ENCODE results near the gene RAB40AL.
A peak's percentile ranks its signal among the peaks of the same experiment; 100 is the strongest.
"Not testable (repeated sequence)": the region's sequence is repeated elsewhere in the genome, so short reads cannot be mapped to it uniquely, and the experiment has no call there.

The RAB40AL gene

DNA sequence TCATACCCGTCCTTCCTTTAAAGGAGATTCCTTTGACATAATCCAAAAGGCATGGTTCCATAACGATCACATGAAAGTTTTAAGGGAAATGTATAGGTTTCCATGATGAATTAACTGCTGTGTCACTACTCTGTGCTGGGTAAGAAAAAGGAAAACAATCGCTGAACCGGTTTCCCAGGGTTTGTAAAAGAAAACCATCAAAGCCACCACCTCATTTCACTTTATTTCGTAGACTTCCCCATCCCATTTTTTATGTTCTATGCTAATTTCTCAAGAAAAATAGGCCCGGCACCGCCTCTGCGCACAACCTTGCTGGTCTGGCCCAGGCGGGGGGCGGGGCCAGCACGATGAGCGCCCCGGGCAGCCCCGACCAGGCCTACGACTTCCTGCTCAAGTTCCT, at the start of gene RAB40AL:
Gene RAB40AL (plus strand): TSS at position 301 of the 400 bp plus-strand sequence. CDS start 47 bp downstream, at position 348.
- DNase-seq = not testable (repeated sequence)

GRCh38 chrX:102887687-102888086, 49.4 kb upstream of the RAB40AL start:
- no peak for DNase-seq

GRCh38 chrX:102892103-102892502, 45.0 kb upstream of the RAB40AL start:
- no peak for DNase-seq

GRCh38 chrX:102899940-102900916, 36.8 kb upstream of the RAB40AL start:
- peak; percentile 87 to 88 for DNase-seq

- no peak for DNase-seq
Measured at GRCh38 chrX:102902355-102902754, 34.7 kb upstream of the RAB40AL start.

DNA sequence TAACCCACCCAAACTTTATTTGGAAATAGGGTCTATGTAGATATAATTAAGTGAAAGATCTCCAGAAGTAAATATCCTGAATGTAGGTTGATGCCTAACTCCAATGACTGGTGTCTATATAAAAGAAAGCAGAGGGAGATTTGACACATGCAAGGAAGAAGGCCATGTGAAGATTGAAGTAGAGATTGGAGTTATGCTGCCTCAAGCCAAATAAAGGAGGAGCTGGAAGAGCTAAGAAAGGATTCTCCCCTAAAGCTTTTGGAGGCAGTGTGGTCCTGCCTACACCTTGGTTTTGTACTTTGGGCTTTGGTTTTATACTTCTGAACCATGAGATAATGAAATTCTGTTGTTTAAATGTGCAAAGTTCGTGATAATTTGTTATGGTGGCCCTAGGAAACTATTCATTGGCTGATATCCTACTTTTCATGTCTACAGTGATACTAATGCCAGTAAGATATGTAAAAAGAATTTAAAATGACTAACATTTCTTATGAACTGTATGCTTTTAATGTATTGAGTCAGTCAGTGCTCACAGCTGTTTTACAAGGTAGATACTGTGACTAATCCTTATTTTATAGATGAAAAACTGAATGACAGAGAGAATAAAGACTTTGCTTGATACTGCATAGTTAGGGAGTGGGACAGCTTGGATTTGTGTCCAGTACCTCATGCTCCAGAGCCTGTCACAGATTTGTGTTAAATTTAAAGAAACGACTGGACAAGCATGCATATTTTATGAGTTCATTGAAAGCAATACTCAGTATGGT, 5.9 kb upstream of the RAB40AL start:
- no peak for DNase-seq

DNA sequence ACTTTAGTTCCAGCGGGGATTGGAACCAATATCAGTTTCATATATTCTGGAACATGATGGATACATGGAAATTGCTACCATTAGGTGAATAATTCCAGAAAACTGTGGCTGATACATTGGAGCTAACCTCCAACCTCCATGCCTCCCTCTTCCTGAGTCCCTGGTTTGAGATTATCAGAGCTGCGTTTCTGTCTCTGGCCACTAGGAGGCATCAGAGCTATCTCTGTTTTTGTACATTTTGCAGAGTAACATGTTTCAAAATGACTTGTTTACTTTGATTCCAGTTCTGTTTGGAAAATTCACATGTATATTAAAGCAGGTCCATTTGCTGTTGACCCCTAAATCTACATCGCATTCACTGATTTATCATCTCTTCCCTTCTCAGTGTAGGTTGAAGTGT, 2.4 kb upstream of the RAB40AL start:
- peak; percentile 59 to 60 for DNase-seq

DNA sequence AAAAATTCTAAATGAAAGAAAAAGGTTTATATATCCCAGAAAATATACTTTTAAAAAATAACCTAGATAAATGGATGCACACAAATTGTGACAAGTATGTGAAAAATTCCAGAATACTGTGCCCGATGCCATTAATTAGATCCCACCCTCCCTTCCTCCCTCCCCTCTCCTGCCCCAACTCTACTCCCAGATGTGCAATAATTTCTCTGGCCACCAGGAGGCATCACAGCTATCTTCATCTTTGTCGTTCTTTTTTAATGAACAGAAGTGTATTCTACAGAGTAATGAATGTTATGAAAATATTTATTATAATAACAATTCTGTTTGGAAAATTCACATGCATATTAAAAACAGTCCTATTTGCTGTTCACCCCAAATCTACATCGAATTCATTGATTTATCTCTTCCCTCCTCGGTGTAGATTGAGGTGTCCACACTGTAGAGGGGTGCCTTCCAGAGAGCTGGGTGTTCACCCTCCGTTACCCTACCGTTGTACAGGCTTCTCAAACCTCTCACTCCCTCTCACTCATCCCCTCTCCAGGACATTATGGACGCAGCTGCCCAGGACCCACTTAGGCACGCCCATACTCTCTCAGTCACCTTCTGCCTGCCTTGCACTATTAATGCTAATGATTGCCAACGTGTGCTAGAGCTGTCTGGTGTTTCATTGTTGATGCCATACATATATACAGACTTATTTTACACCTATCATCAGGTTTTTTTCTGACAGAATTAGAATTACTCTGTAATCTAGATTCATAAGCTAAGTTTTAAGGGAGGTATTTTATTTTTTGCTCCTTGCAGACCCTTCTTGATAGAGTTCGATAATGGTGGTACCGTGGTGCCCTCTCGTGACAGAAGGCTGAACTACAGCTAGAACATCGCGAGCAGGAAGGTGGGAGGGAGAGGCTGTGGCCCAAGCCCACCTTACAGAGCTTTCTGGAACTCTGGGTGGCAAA, 14.1 kb downstream of the RAB40AL start:
- peak; percentile 79 to 82 for DNase-seq

DNA sequence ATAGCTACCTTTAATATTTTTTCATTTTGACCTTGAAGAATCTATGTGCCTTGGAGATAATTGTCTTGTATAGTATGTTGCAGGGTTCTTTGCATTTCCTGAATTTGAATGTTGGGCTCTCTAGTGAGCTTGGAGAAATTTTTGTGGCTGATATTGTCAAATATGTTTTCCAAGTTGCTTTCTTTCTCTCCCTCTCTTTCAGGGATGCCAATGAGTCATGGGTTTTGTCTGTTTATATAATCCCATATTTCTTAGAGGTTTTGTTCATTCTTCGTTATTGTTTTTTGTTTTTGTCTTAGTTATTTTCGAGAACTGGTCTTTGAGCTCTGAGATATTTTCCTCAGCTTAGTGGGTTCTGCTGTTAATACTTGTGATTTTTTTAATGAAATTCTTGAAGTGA, 20.7 kb downstream of the RAB40AL start:
- DNase-seq = no peak

DNA sequence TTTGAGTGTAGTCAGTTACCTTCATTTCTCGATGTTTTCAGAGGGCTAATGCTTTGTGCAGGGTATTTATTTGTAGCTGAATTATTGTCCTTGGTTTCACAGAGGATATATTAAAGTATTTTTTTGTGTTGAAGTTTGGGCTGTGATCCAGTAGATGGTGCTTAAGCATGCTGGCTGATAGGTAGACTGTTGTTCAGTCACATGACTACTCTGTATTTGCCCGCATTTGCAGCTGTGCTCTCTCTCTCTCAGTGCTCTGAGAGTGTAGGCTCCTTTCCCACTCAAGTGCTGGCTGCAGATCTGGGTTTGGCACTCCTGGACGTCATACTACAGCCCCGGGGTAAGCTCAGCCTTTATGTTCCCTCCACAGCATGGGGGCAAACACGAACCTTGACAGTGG, 21.7 kb downstream of the RAB40AL start:
- no peak for DNase-seq

DNA sequence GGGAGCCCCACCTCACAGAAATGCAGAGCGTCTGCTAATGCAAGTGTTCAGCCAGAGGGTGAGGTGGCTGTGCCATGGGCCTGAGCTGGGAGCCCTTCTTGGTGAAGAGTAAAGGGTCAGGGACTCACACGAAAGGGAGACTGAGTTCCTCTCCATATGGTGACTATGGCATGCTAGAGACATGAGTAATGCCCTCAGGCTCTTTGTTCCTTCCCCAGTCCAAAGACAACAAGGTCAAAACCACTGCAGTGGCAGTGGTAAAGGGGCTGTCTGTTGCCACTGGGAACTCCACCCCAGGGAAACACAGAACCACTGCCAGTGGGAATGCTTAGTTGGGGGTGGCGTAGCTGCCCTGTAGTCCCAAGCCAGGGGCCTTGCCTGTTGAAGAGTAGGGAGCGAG, 22.4 kb downstream of the RAB40AL start:
- DNase-seq = no peak

DNA sequence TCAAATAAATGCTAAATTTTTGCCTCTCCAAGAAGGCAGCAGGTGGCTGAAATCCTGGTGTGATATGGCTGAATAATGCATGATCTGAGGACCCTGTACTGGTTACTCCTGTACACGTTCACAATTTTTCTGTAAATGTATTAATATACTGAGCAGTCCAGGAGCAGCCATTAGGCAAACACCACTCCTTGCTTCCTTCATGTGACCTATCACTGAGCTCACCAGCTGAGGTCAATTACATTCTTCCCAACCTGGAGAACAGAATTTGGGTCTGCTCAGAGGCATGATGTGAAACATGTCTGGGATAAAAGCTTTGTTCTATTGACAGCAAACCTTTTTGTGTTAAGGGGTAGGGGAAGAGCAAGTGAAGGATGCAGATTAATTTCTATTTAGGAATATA, 26.9 kb downstream of the RAB40AL start:
- DNase-seq = no peak

- no peak for DNase-seq
Measured at GRCh38 chrX:102964940-102965339, 27.9 kb downstream of the RAB40AL start.

DNA sequence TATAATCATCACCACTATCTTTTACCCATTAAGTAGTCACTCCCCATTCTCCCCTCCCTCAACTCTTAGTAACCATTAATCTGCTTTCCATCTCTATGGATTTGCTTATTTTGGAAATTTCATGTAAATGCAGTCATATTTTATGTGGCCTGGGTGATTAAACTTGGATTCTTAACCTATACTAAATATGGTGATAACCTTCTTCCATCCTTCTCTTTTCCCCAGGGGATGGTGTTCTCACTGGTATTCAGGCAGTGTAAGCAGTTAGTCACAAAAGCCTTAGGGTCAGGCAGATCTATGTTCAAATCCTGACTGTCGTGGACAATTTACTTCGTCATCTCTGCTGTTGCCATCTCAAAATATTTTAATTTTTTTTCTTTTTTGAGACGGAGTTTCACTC, 29.6 kb downstream of the RAB40AL start:
- DNase-seq = no peak

- DNase-seq = no peak
Measured at GRCh38 chrX:102968216-102968615, 31.1 kb downstream of the RAB40AL start.

DNA sequence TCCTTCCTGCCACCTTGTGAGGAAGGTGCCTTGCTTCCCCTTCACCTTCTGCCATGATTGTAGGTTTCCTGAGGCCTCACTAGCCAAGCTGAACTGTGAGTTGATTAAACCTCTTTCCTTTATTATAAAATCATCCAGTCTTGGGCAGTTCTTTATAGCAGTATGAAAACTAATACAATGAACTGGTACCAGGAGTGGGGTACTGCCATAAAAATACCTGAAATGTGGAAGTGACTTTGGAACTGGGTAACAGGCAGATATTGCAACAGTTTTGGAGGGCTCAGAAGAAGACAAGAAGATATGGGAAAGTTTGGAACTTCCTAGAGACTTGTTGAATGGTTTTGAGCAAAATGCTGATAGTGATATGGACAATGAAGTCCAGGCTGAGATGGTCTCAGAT, 34.5 kb downstream of the RAB40AL start:
- not testable (repeated sequence) for DNase-seq

- no peak for DNase-seq
Measured at GRCh38 chrX:102975016-102975415, 37.9 kb downstream of the RAB40AL start.

- DNase-seq = no peak
Measured at GRCh38 chrX:102976286-102976685, 39.2 kb downstream of the RAB40AL start.

DNA sequence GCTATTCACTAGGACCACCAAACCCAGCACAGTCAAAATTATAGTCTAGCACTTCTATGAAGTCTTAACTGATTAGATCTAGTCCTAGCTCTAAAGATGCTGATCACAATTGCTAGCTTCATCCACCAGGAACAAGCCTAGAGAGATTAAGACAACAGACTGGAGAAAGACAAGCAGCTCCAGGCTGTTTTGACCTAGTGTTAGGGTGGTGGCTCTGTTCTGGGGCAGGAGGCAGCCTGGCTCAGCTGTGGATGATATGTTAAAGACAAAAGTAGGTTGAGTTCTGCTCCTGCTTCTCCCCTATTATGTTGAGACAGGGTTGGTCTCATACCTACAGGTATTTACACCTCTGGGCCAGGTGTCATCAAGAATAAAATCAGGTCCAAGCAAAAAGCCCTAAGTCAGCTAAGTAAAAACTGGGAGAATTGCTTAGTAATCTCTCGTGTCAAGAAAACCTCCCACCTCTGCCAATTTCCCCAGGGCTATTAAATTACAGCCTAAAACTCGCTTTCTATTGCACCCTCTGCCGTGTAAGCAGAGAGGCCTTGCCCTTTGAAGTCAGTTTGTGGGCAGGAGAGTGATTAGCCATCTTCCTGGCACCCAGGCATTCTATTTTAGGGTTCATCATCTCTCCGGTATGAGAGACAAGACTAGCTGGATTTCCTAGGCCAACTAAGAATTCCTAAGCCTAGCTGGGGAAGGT, 39.9 kb downstream of the RAB40AL start:
- DNase-seq = no peak

- DNase-seq = no peak
Measured at GRCh38 chrX:102978594-102978993, 41.5 kb downstream of the RAB40AL start.

DNA sequence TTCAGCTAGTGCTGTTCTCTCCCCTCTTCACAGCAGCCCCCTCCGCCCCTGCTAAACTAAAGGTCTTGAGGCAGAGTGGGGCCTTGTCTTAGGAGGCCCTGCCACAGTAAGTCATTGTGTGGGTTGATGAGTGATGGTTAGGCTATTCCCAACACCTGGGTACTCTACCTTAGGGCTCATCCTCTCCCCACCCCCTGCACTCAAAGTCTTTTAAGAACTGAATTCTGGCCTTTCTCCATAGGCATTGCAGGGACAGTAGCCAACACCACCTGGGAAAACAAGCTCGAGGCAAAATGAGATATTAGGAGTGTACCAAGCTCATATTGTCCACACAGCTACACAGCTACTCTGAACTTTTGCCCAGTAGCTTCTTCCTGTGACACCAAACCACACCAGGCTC, 42.5 kb downstream of the RAB40AL start:
- DNase-seq = no peak

DNA sequence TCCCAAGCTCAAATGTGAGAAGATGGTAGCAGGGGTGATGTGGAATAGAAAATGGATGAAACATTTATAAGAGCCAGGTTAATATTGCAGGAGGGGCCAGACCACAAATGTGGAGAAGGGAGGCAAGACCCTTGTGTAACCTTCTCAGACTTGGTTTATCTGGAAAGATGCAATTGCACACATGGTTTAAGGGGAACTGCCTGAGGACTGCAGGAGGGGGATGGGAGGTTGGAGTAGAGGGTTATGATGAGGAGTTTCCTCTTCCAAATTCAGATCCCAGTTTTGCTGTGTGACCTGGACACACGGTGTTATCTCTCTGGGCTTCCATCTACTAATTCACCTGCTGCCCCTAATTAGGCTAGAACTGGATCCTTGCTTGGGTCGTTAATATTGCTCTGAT, 46.1 kb downstream of the RAB40AL start:
- DNase-seq = no peak

Data from activated T-cell treated with anti-CD3 and anti-CD28 coated beads, Interleukin-2, amount 50 U/mL, for 48 hours (primary cell).